Measurements from ENCODE around the gene PDCD2. TPM values are rescaled to one million over a fixed set of nuclear protein-coding genes. Genes with fewer than 3 reads are reported as not detected.
A peak's percentile ranks its signal among the peaks of the same experiment; 100 is the strongest.
"Not testable (repeated sequence)": the region's sequence is repeated elsewhere in the genome, so short reads cannot be mapped to it uniquely, and the experiment has no call there.

The PDCD2 gene
- total RNA-seq, 5 donors from 2014 or later (not counting 1 experiment from before 2014, with no cell fraction given), result 54.2 to 77.1 (median 68.1) TPM

GRCh38 chr6:170535004-170535403, 49.4 kb downstream of the PDCD2 start:
- Mint-ChIP-seq H3K27ac (no peak overlapping the region), H3K27me3 (no peaks in the 10 kb centered on the region), H3K36me3 (peaks cover 52% of the 10 kb centered on the region), H3K9me3 (no peaks in the 10 kb centered on the region), H3K4me3 (no peak overlapping the region), H3K4me1 (peaks cover 3 to 4% (median 4%) of the 10 kb centered on the region in 3 donors)
- no peaks in the 10 kb centered on the region for H3K9me3 ChIP-seq
- H3K27ac ChIP-seq (ENCODE audit: low read length), result no peak overlapping the region
- no peaks in the 10 kb centered on the region for H3K4me1 ChIP-seq (ENCODE audit: control insufficient read depth in 1 of 2, extremely low read depth in 1 of 2, insufficient read depth in 2 of 2, low read length in 2 of 2)
- ATAC-seq (replicated peaks in 1 of 4) (no peak), DNase-seq (no peak)
- WGBS (ENCODE audit: insufficient coverage), result 100% methylated on average over 1 of the region's 5 CpGs
- H3K27me3 ChIP-seq (replicated peaks in 1 of 2; ENCODE audit: control insufficient read depth in 2 of 2, extremely low read depth in 1 of 2, insufficient read depth in 2 of 2, low read length in 1 of 2), result no peaks in the 10 kb centered on the region
- peaks cover 4 to 76% of the 10 kb centered on the region in 2 donors for H3K36me3 ChIP-seq (ENCODE audit: control insufficient read depth in 2 of 2, extremely low read depth in 1 of 2, insufficient read depth in 1 of 2, low read length in 1 of 2)
- CTCF ChIA-PET, result no interaction called here
- POLR2A ChIA-PET, result no interaction called here
- H3K4me3 ChIP-seq (ENCODE audit: control insufficient read depth in 1 of 2, extremely low read depth in 1 of 2, low read length in 1 of 2), result no peak overlapping the region

DNA sequence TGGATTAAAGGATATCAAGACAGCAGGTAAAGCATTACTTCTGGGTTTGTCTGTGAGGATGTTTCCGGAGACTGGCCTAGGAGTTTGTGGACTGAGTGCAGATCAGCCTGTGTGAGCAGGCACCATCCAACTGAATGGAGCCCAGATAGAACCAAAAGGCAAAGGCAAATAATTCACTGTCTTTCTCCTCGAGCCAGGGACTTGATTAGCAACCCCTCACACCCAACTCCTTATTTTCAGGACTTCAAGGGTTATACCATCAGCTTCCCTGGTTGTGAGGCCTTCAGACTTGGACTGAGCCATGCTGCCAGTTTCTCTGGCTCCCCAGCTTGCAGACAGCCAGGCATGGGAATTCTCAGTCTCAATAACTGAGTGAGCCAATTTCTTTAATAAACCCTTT, 50.6 kb downstream of the PDCD2 start:
- Histone ChIP-seq H3K4me3 (ENCODE audit: control insufficient read depth in 1 of 2, extremely low read depth in 1 of 2, low read length in 1 of 2) (no peak overlapping the region), H3K4me1 (ENCODE audit: control insufficient read depth in 1 of 2, extremely low read depth in 1 of 2, insufficient read depth in 2 of 2, low read length in 2 of 2) (no peaks in the 10 kb centered on the region), H3K27ac (ENCODE audit: low read length) (no peak overlapping the region), H3K27me3 (replicated peaks in 1 of 2; ENCODE audit: control insufficient read depth in 2 of 2, extremely low read depth in 1 of 2, insufficient read depth in 2 of 2, low read length in 1 of 2) (no peaks in the 10 kb centered on the region), H3K9me3 (no peaks in the 10 kb centered on the region), H3K36me3 (ENCODE audit: control insufficient read depth in 2 of 2, extremely low read depth in 1 of 2, insufficient read depth in 1 of 2, low read length in 1 of 2) (peaks cover 4 to 64% of the 10 kb centered on the region in 2 donors)
- ChIA-PET POLR2A (no interaction called here), CTCF (no interaction called here)
- peaks cover 0 to 2% (median 0%) of the 10 kb centered on the region in 3 donors for H3K4me1 Mint-ChIP-seq
- no peaks in the 10 kb centered on the region for H3K27me3 Mint-ChIP-seq
- ATAC-seq (replicated peaks in 1 of 4) (no peak), DNase-seq (no peak)
- peaks cover 42% of the 10 kb centered on the region for H3K36me3 Mint-ChIP-seq
- WGBS (ENCODE audit: insufficient coverage), result 94% methylated on average over 2 of the region's 2 CpGs
- H3K27ac Mint-ChIP-seq, result no peak overlapping the region
- H3K4me3 Mint-ChIP-seq, result no peak overlapping the region
- no peaks in the 10 kb centered on the region for H3K9me3 Mint-ChIP-seq

GRCh38 chr6:170532867-170533488, 51.5 kb downstream of the PDCD2 start:
- H3K4me1 ChIP-seq (ENCODE audit: control insufficient read depth in 1 of 2, extremely low read depth in 1 of 2, insufficient read depth in 2 of 2, low read length in 2 of 2), result no peaks in the 10 kb centered on the region
- no peak overlapping the region for H3K27ac ChIP-seq (ENCODE audit: low read length)
- POLR2A ChIA-PET, result no interaction called here
- H3K36me3 ChIP-seq (ENCODE audit: control insufficient read depth in 2 of 2, extremely low read depth in 1 of 2, insufficient read depth in 1 of 2, low read length in 1 of 2), result peaks cover 4 to 56% of the 10 kb centered on the region in 2 donors
- no peaks in the 10 kb centered on the region for H3K27me3 ChIP-seq (replicated peaks in 1 of 2; ENCODE audit: control insufficient read depth in 2 of 2, extremely low read depth in 1 of 2, insufficient read depth in 2 of 2, low read length in 1 of 2)
- no CpG with 5 or more reads among the region's 7 CpGs for WGBS (ENCODE audit: insufficient coverage)
- CTCF ChIA-PET, result interaction anchor here (0.6 kb wide), 2 partner anchors 42 to 144 kb away, joined by 3 to 4 read pairs; no protein-coding TSS in a partner anchor
- no peak overlapping the region for H3K27ac Mint-ChIP-seq
- H3K36me3 Mint-ChIP-seq, result peaks cover 36% of the 10 kb centered on the region
- no peaks in the 10 kb centered on the region for H3K27me3 Mint-ChIP-seq
- peaks cover 0 to 2% (median 0%) of the 10 kb centered on the region in 3 donors for H3K4me1 Mint-ChIP-seq
- ATAC-seq (replicated peaks in 1 of 4) (no peak), DNase-seq (no peak)
- no peaks in the 10 kb centered on the region for H3K9me3 Mint-ChIP-seq
- no peak overlapping the region for H3K4me3 Mint-ChIP-seq
- no peak overlapping the region for H3K4me3 ChIP-seq (ENCODE audit: control insufficient read depth in 1 of 2, extremely low read depth in 1 of 2, low read length in 1 of 2)
- no peaks in the 10 kb centered on the region for H3K9me3 ChIP-seq

- no peak overlapping the region for H3K27ac Mint-ChIP-seq
- CTCF ChIA-PET, result interaction anchor here (0.6 to 2.5 kb wide), 13 partner anchors 10 to 1036 kb away, joined by 3 to 10 read pairs (median 3); no protein-coding TSS in a partner anchor
- peak; percentile 70 to 79 (median 74) for ATAC-seq (replicated peaks in 1 of 4)
Observed at GRCh38 chr6:170529839-170530469, 54.5 kb downstream of the PDCD2 start.

DNA sequence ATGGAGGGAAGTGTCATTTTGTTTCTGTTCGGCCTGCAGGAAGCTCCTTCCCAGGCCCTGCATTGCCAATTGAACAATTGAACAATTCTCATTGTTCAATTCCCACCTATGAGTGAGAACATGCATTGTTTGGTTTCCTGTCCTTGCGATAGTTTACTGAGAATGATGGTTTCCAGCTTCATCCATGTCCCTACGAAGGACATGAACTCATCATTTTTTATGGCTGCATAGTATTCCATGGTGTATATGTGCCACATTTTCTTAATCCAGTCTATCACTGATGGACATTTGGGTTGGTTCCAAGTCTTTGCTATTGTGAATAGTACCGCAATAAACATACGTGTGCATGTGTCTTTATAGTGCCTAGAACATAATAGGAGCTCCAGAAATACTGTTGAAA, 56.4 kb downstream of the PDCD2 start:
- POLR2A ChIA-PET; ATAC-seq (replicated peaks in 1 of 4); H3K27ac Mint-ChIP-seq; H3K36me3 Mint-ChIP-seq; H3K9me3 ChIP-seq; H3K4me3 ChIP-seq (ENCODE audit: control insufficient read depth in 1 of 2, extremely low read depth in 1 of 2, low read length in 1 of 2); H3K36me3 ChIP-seq (ENCODE audit: control insufficient read depth in 2 of 2, extremely low read depth in 1 of 2, insufficient read depth in 1 of 2, low read length in 1 of 2); H3K27ac ChIP-seq (ENCODE audit: low read length); DNase-seq; H3K27me3 Mint-ChIP-seq; H3K4me1 ChIP-seq (ENCODE audit: control insufficient read depth in 1 of 2, extremely low read depth in 1 of 2, insufficient read depth in 2 of 2, low read length in 2 of 2); H3K4me3 Mint-ChIP-seq; H3K27me3 ChIP-seq (replicated peaks in 1 of 2; ENCODE audit: control insufficient read depth in 2 of 2, extremely low read depth in 1 of 2, insufficient read depth in 2 of 2, low read length in 1 of 2); H3K4me1 Mint-ChIP-seq; H3K9me3 Mint-ChIP-seq: not testable (repeated sequence)
- CTCF ChIA-PET, result interaction anchor here (0.7 kb wide), 2 partner anchors 696 to 738 kb away, joined by 3 to 4 read pairs; no protein-coding TSS in a partner anchor
- WGBS (ENCODE audit: insufficient coverage), result no CpG with 5 or more reads among the region's 5 CpGs

More at GRCh38 chr6:170529839-170530469, 54.5 kb downstream of the PDCD2 start:
- no peak overlapping the region for H3K4me3 ChIP-seq (ENCODE audit: control insufficient read depth in 1 of 2, extremely low read depth in 1 of 2, low read length in 1 of 2)
- 100% methylated on average over 2 of the region's 5 CpGs for WGBS (ENCODE audit: insufficient coverage)
- H3K4me3 Mint-ChIP-seq, result no peak overlapping the region
- H3K27me3 Mint-ChIP-seq, result peaks cover 0 to 4% of the 10 kb centered on the region in 2 donors
- no peak overlapping the region for H3K27ac ChIP-seq (ENCODE audit: low read length)
- no peaks in the 10 kb centered on the region for H3K9me3 Mint-ChIP-seq
- POLR2A ChIA-PET, result no interaction called here
- peak in 34 of 35 experiments; percentile 10 to 80 (median 58) for DNase-seq
- H3K4me1 ChIP-seq (ENCODE audit: control insufficient read depth in 1 of 2, extremely low read depth in 1 of 2, insufficient read depth in 2 of 2, low read length in 2 of 2), result no peaks in the 10 kb centered on the region
- peaks cover 0 to 26% of the 10 kb centered on the region in 2 donors for H3K36me3 ChIP-seq (ENCODE audit: control insufficient read depth in 2 of 2, extremely low read depth in 1 of 2, insufficient read depth in 1 of 2, low read length in 1 of 2)
- H3K27me3 ChIP-seq (replicated peaks in 1 of 2; ENCODE audit: control insufficient read depth in 2 of 2, extremely low read depth in 1 of 2, insufficient read depth in 2 of 2, low read length in 1 of 2), result no peaks in the 10 kb centered on the region
- peaks cover 11% of the 10 kb centered on the region for H3K36me3 Mint-ChIP-seq
- H3K9me3 ChIP-seq, result no peaks in the 10 kb centered on the region
- H3K4me1 Mint-ChIP-seq, result peaks cover 0 to 2% (median 0%) of the 10 kb centered on the region in 3 donors

- Histone ChIP-seq H3K4me3 (ENCODE audit: control insufficient read depth in 1 of 2, extremely low read depth in 1 of 2, low read length in 1 of 2) (no peak overlapping the region), H3K36me3 (ENCODE audit: control insufficient read depth in 2 of 2, extremely low read depth in 1 of 2, insufficient read depth in 1 of 2, low read length in 1 of 2) (no peaks in the 10 kb centered on the region), H3K27me3 (replicated peaks in 1 of 2; ENCODE audit: control insufficient read depth in 2 of 2, extremely low read depth in 1 of 2, insufficient read depth in 2 of 2, low read length in 1 of 2) (peaks cover 0 to 3% of the 10 kb centered on the region in 2 experiments), H3K9me3 (no peaks in the 10 kb centered on the region), H3K4me1 (ENCODE audit: control insufficient read depth in 1 of 2, extremely low read depth in 1 of 2, insufficient read depth in 2 of 2, low read length in 2 of 2) (no peaks in the 10 kb centered on the region), H3K27ac (ENCODE audit: low read length) (no peak overlapping the region)
- DNase-seq, result no peak
- Mint-ChIP-seq H3K4me3 (no peak overlapping the region), H3K27me3 (peaks cover 2 to 14% of the 10 kb centered on the region in 2 donors), H3K9me3 (no peaks in the 10 kb centered on the region), H3K27ac (no peak overlapping the region), H3K36me3 (no peaks in the 10 kb centered on the region), H3K4me1 (peaks cover 0 to 3% (median 0%) of the 10 kb centered on the region in 3 donors)
- CTCF ChIA-PET, result interaction anchor here in 1 of 2 donors (1.2 kb wide), 1 partner anchor 694 kb away, joined by 3 read pairs; no protein-coding TSS in a partner anchor
- no CpG with 5 or more reads among the region's 7 CpGs for WGBS (ENCODE audit: insufficient coverage)
- no peak for ATAC-seq (replicated peaks in 1 of 4)
- POLR2A ChIA-PET, result no interaction called here
Observed at GRCh38 chr6:170525795-170526194, 58.6 kb downstream of the PDCD2 start.
